ENCODE results near the gene RPTOR.

Gene RPTOR

GRCh38 chr17:80839511-80839941 is 294.9 kb downstream of the RPTOR start:
- no peak overlapping the region for H3K9ac ChIP-seq
- no peak overlapping the region for H2AFZ ChIP-seq
- no peak overlapping the region for H3K4me2 ChIP-seq (ENCODE audit: low read length)
- H3K4me3 ChIP-seq (ENCODE audit: low read depth, low read length): no peak overlapping the region
- TF ChIP-seq CTCF (IDR thresholded peaks at IDR 0.05): no peak
- H3K9me3 ChIP-seq (ENCODE audit: control insufficient read depth, low read length): no peaks in the 10 kb centered on the region
- H3K4me1 ChIP-seq: no peaks in the 10 kb centered on the region
- no peak overlapping the region for H3K27ac ChIP-seq
- no peaks in the 10 kb centered on the region for H3K36me3 ChIP-seq (ENCODE audit: control insufficient read depth, insufficient read depth, low read length)
- no peaks in the 10 kb centered on the region for H3K27me3 ChIP-seq (ENCODE audit: control insufficient read depth, insufficient read depth, low read length)
- H3K79me2 ChIP-seq: no peaks in the 10 kb centered on the region

- Histone ChIP-seq H3K4me1 (no peaks in the 10 kb centered on the region), H3K27ac (no peak overlapping the region), H3K9me3 (ENCODE audit: control insufficient read depth, low read length) (no peaks in the 10 kb centered on the region), H3K9ac (no peak overlapping the region), H3K27me3 (ENCODE audit: control insufficient read depth, insufficient read depth, low read length) (no peaks in the 10 kb centered on the region), H3K4me2 (ENCODE audit: low read length) (no peak overlapping the region), H3K36me3 (ENCODE audit: control insufficient read depth, insufficient read depth, low read length) (no peaks in the 10 kb centered on the region), H3K4me3 (ENCODE audit: low read depth, low read length) (no peak overlapping the region), H2AFZ (no peak overlapping the region), H3K79me2 (no peaks in the 10 kb centered on the region)
- TF ChIP-seq CTCF (IDR thresholded peaks at IDR 0.05): no peak
Observed at GRCh38 chr17:80839970-80840369, 295.3 kb downstream of the RPTOR start.

GRCh38 chr17:80842456-80843013 is 297.9 kb downstream of the RPTOR start:
- H3K4me2 ChIP-seq (ENCODE audit: low read length): no peak overlapping the region
- no peak for TF ChIP-seq CTCF (IDR thresholded peaks at IDR 0.05)
- H3K27me3 ChIP-seq (ENCODE audit: control insufficient read depth, insufficient read depth, low read length): no peaks in the 10 kb centered on the region
- no peak overlapping the region for H3K9ac ChIP-seq
- no peaks in the 10 kb centered on the region for H3K36me3 ChIP-seq (ENCODE audit: control insufficient read depth, insufficient read depth, low read length)
- H3K4me3 ChIP-seq (ENCODE audit: low read depth, low read length): no peak overlapping the region
- no peaks in the 10 kb centered on the region for H3K9me3 ChIP-seq (ENCODE audit: control insufficient read depth, low read length)
- H3K4me1 ChIP-seq: no peaks in the 10 kb centered on the region
- no peak overlapping the region for H3K27ac ChIP-seq
- H3K79me2 ChIP-seq: no peaks in the 10 kb centered on the region
- H2AFZ ChIP-seq: no peak overlapping the region

- Histone ChIP-seq H3K4me1 (no peaks in the 10 kb centered on the region), H2AFZ (no peak overlapping the region), H3K9me3 (ENCODE audit: control insufficient read depth, low read length) (no peaks in the 10 kb centered on the region), H3K79me2 (no peaks in the 10 kb centered on the region), H3K27ac (no peak overlapping the region), H3K36me3 (ENCODE audit: control insufficient read depth, insufficient read depth, low read length) (no peaks in the 10 kb centered on the region), H3K4me2 (ENCODE audit: low read length) (no peak overlapping the region), H3K4me3 (ENCODE audit: low read depth, low read length) (no peak overlapping the region), H3K27me3 (ENCODE audit: control insufficient read depth, insufficient read depth, low read length) (no peaks in the 10 kb centered on the region), H3K9ac (no peak overlapping the region)
- no peak for TF ChIP-seq CTCF (IDR thresholded peaks at IDR 0.05)
Observed at GRCh38 chr17:80843741-80844156, 299.1 kb downstream of the RPTOR start.

- no peaks in the 10 kb centered on the region for H3K4me1 ChIP-seq
- H3K36me3 ChIP-seq (ENCODE audit: control insufficient read depth, insufficient read depth, low read length): no peaks in the 10 kb centered on the region
- no peak overlapping the region for H2AFZ ChIP-seq
- no peak overlapping the region for H3K27ac ChIP-seq
- no peak for TF ChIP-seq CTCF (IDR thresholded peaks at IDR 0.05)
- H3K4me2 ChIP-seq (ENCODE audit: low read length): no peak overlapping the region
- H3K9me3 ChIP-seq (ENCODE audit: control insufficient read depth, low read length): no peaks in the 10 kb centered on the region
- H3K9ac ChIP-seq: no peak overlapping the region
- no peaks in the 10 kb centered on the region for H3K79me2 ChIP-seq
- H3K27me3 ChIP-seq (ENCODE audit: control insufficient read depth, insufficient read depth, low read length): no peaks in the 10 kb centered on the region
- no peak overlapping the region for H3K4me3 ChIP-seq (ENCODE audit: low read depth, low read length)
Observed at GRCh38 chr17:80844418-80844990, 299.9 kb downstream of the RPTOR start.

All from parathyroid adenoma (tissue), 2 donors.